Measurements from ENCODE around the gene SMAD6. TPM values are rescaled to one million over a fixed set of nuclear protein-coding genes. Genes with fewer than 3 reads are reported as not detected.
A peak's percentile ranks its signal among the peaks of the same experiment; 100 is the strongest.

The SMAD6 gene
- total and polyA plus RNA-seq, 2 experiments from 2014 or later = 3.6 to 32.9 TPM

GRCh38 chr15:66654361-66654738, 47.7 kb upstream of the SMAD6 start:
- no peaks in the 10 kb centered on the region for H3K9me2 ChIP-seq (ENCODE audit: insufficient read depth)
- no peak for TF ChIP-seq EZH2 (IDR thresholded peaks at IDR 0.05; ENCODE audit: insufficient read depth, poor library complexity, severe bottlenecking)
- TF ChIP-seq EZH2phosphoT487 (IDR thresholded peaks at IDR 0.05; ENCODE audit: insufficient read depth, low read depth) = no peak
- H3K9ac ChIP-seq = no peak overlapping the region
- no peaks in the 10 kb centered on the region for H3K79me2 ChIP-seq (ENCODE audit: insufficient read depth)
- DNase-seq = no peak
- H3K4me2 ChIP-seq (ENCODE audit: unreplicated experiment) = no peak overlapping the region
- no peaks in the 10 kb centered on the region for H3K9me3 ChIP-seq (ENCODE audit: low read depth)
- in situ Hi-C loops (cut with MboI) = no loop called here
- no peaks in the 10 kb centered on the region for H3K27me3 ChIP-seq (replicated peaks; ENCODE audit: insufficient read depth)
- 79 to 80% methylated on average over 12 of the region's 12 CpGs for WGBS, 2 experiments (ENCODE audit: low coverage in 1 of 2, low lambda C conversion rate in 2 of 2, missing lambda C conversion rate in 2 of 2)
- H3K27ac ChIP-seq = no peak overlapping the region
- H3K4me1 ChIP-seq (ENCODE audit: insufficient read depth) = peaks cover 8% of the 10 kb centered on the region; the same call in 1 of the 2 replicates
- H2AFZ ChIP-seq = peak overlapping the region; percentile 91
- H3K36me3 ChIP-seq (ENCODE audit: low read depth) = no peaks in the 10 kb centered on the region
- H3K4me3 ChIP-seq = no peak overlapping the region
- H3F3A ChIP-seq (ENCODE audit: insufficient read depth) = no peaks in the 10 kb centered on the region
- no peaks in the 10 kb centered on the region for H4K20me1 ChIP-seq (ENCODE audit: insufficient read depth)

GRCh38 chr15:66654739-66655375, 47.2 kb upstream of the SMAD6 start:
- peaks cover 8% of the 10 kb centered on the region; the same call in 1 of the 2 replicates for H3K4me1 ChIP-seq (ENCODE audit: insufficient read depth)
- TF ChIP-seq EZH2 (IDR thresholded peaks at IDR 0.05; ENCODE audit: insufficient read depth, poor library complexity, severe bottlenecking) = no peak
- TF ChIP-seq EZH2phosphoT487 (IDR thresholded peaks at IDR 0.05; ENCODE audit: insufficient read depth, low read depth) = no peak
- in situ Hi-C loops (cut with MboI) = no loop called here
- peak overlapping the region; percentile 79 for H3K4me2 ChIP-seq (ENCODE audit: unreplicated experiment)
- no peaks in the 10 kb centered on the region for H3K9me2 ChIP-seq (ENCODE audit: insufficient read depth)
- no peaks in the 10 kb centered on the region for H3K79me2 ChIP-seq (ENCODE audit: insufficient read depth)
- WGBS, 2 experiments (ENCODE audit: low coverage in 1 of 2, low lambda C conversion rate in 2 of 2, missing lambda C conversion rate in 2 of 2) = 13 to 16% methylated on average over 27 to 41 of the region's 45 CpGs
- no peaks in the 10 kb centered on the region for H3K9me3 ChIP-seq (ENCODE audit: low read depth)
- H4K20me1 ChIP-seq (ENCODE audit: insufficient read depth) = no peaks in the 10 kb centered on the region
- H2AFZ ChIP-seq = peak overlapping the region; percentile 91
- H3K9ac ChIP-seq = peak overlapping the region; percentile 80
- DNase-seq = peak; percentile 40
- H3K36me3 ChIP-seq (ENCODE audit: low read depth) = no peaks in the 10 kb centered on the region
- H3K27me3 ChIP-seq (replicated peaks; ENCODE audit: insufficient read depth) = no peaks in the 10 kb centered on the region
- H3K4me3 ChIP-seq = peak overlapping the region; percentile 59
- no peak overlapping the region for H3K27ac ChIP-seq
- H3F3A ChIP-seq (ENCODE audit: insufficient read depth) = no peaks in the 10 kb centered on the region

GRCh38 chr15:66655511-66655910, 46.5 kb upstream of the SMAD6 start:
- no peaks in the 10 kb centered on the region for H3F3A ChIP-seq (ENCODE audit: insufficient read depth)
- peak overlapping the region; percentile 91 for H2AFZ ChIP-seq
- in situ Hi-C loops (cut with MboI) = no loop called here
- H3K36me3 ChIP-seq (ENCODE audit: low read depth) = no peaks in the 10 kb centered on the region
- H3K4me3 ChIP-seq = no peak overlapping the region
- DNase-seq = no peak
- H3K9me2 ChIP-seq (ENCODE audit: insufficient read depth) = no peaks in the 10 kb centered on the region
- peaks cover 2% of the 10 kb centered on the region; the same call in 1 of the 2 replicates for H3K4me1 ChIP-seq (ENCODE audit: insufficient read depth)
- no peak overlapping the region for H3K9ac ChIP-seq
- H4K20me1 ChIP-seq (ENCODE audit: insufficient read depth) = no peaks in the 10 kb centered on the region
- H3K27ac ChIP-seq = no peak overlapping the region
- 93 to 97% methylated on average over 14 of the region's 14 CpGs for WGBS, 2 experiments (ENCODE audit: low coverage in 1 of 2, low lambda C conversion rate in 2 of 2, missing lambda C conversion rate in 2 of 2)
- no peak for TF ChIP-seq EZH2phosphoT487 (IDR thresholded peaks at IDR 0.05; ENCODE audit: insufficient read depth, low read depth)
- no peak for TF ChIP-seq EZH2 (IDR thresholded peaks at IDR 0.05; ENCODE audit: insufficient read depth, poor library complexity, severe bottlenecking)
- no peaks in the 10 kb centered on the region for H3K27me3 ChIP-seq (replicated peaks; ENCODE audit: insufficient read depth)
- H3K4me2 ChIP-seq (ENCODE audit: unreplicated experiment) = no peak overlapping the region
- no peaks in the 10 kb centered on the region for H3K79me2 ChIP-seq (ENCODE audit: insufficient read depth)
- no peaks in the 10 kb centered on the region for H3K9me3 ChIP-seq (ENCODE audit: low read depth)

- Histone ChIP-seq H3K4me3 (no peak overlapping the region), H3K27ac (no peak overlapping the region), H4K20me1 (ENCODE audit: insufficient read depth) (no peaks in the 10 kb centered on the region), H3K4me1 (ENCODE audit: insufficient read depth) (no peaks in the 10 kb centered on the region; the same call in 1 of the 2 replicates), H2AFZ (no peak overlapping the region), H3K9me2 (ENCODE audit: insufficient read depth) (no peaks in the 10 kb centered on the region), H3F3A (ENCODE audit: insufficient read depth) (no peaks in the 10 kb centered on the region), H3K79me2 (ENCODE audit: insufficient read depth) (no peaks in the 10 kb centered on the region), H3K9me3 (ENCODE audit: low read depth) (no peaks in the 10 kb centered on the region), H3K9ac (no peak overlapping the region), H3K27me3 (replicated peaks; ENCODE audit: insufficient read depth) (no peaks in the 10 kb centered on the region), H3K36me3 (ENCODE audit: low read depth) (no peaks in the 10 kb centered on the region), H3K4me2 (ENCODE audit: unreplicated experiment) (no peak overlapping the region)
- DNase-seq = no peak
- TF ChIP-seq EZH2 (IDR thresholded peaks at IDR 0.05; ENCODE audit: insufficient read depth, poor library complexity, severe bottlenecking) (no peak), EZH2phosphoT487 (IDR thresholded peaks at IDR 0.05; ENCODE audit: insufficient read depth, low read depth) (no peak)
- 97 to 100% methylated on average over 2 of the region's 2 CpGs for WGBS, 2 experiments (ENCODE audit: low coverage in 1 of 2, low lambda C conversion rate in 2 of 2, missing lambda C conversion rate in 2 of 2)
- in situ Hi-C loops (cut with MboI) = no loop called here
Measured at GRCh38 chr15:66655997-66656396, 46.0 kb upstream of the SMAD6 start.
